GM12878 (cell line): Measurements from ENCODE around the gene PARD6B. TPM values are rescaled to one million over a fixed set of nuclear protein-coding genes. Genes with fewer than 3 reads are reported as not detected.

Source experiments
- ATF7 ChIP-seq: fragments of 450-650 bp; IDR thresholded peaks from 2 replicates; pipeline ENCODE4 v1.6.1; 2016; ENCODE audit warnings: low read depth, mild to moderate bottlenecking
- BRCA1 ChIP-seq: IDR thresholded peaks from 2 replicates; pipeline ENCODE4 v1.6.1; 2011; ENCODE audit warnings: low read depth, low read length, improper control_type of control experiment
- CHD4 ChIP-seq: fragments of 200-600 bp; sonication (generic); IDR thresholded peaks from 2 replicates; pipeline ENCODE4 v1.6.1; 2016; ENCODE audit warnings: mild to moderate bottlenecking
- CREM ChIP-seq: IDR thresholded peaks from 2 replicates; pipeline ENCODE4 v1.6.1; 2014; ENCODE audit warnings: antibody characterized with exemption, low read depth
- ESRRA ChIP-seq: IDR thresholded peaks from 2 replicates; pipeline ENCODE4 v1.6.1; 2012; ENCODE audit warnings: mild to moderate bottlenecking, low read length, improper control_type of control experiment
- FOXK2 ChIP-seq: fragments of 450-650 bp; IDR thresholded peaks from 2 replicates; pipeline ENCODE4 v1.6.1; 2017; ENCODE audit warnings: mild to moderate bottlenecking, moderate library complexity
- GATAD2B ChIP-seq: fragments of 450-650 bp; conservative IDR thresholded peaks from 2 replicates; pipeline ENCODE4 v1.6.1; 2017; ENCODE audit warnings: low read depth, mild to moderate bottlenecking, moderate library complexity
- MEF2A ChIP-seq: IDR thresholded peaks from 2 replicates; pipeline ENCODE4 v1.6.1; 2011; ENCODE audit warnings: low read depth, mild to moderate bottlenecking, low read length, moderate library complexity; ENCODE audit not compliant: insufficient read depth
- MTA3 ChIP-seq: IDR thresholded peaks from 2 replicates; pipeline ENCODE4 v1.6.1; 2012; ENCODE audit warnings: low read length, inconsistent platforms, borderline replicate concordance
- PML ChIP-seq: IDR thresholded peaks from 2 replicates; pipeline ENCODE4 v1.6.1; 2012; ENCODE audit warnings: low read length, inconsistent platforms
- RB1 ChIP-seq: fragments of 450-650 bp; formaldehyde crosslinking; IDR thresholded peaks from 2 replicates; pipeline ENCODE4 v1.6.1; 2017; ENCODE audit warnings: mild to moderate bottlenecking, borderline replicate concordance
- RBBP5 ChIP-seq: fragments of 200-600 bp; sonication (generic); conservative IDR thresholded peaks from 2 replicates; pipeline ENCODE4 v1.6.1; 2016
- SREBF1 ChIP-seq: IDR thresholded peaks from 2 replicates; pipeline ENCODE4 v1.6.1; 2012; ENCODE audit warnings: mild to moderate bottlenecking, low read length
- TCF12 ChIP-seq: IDR thresholded peaks from 2 replicates; pipeline ENCODE4 v1.6.1; 2011; ENCODE audit warnings: low read depth, mild to moderate bottlenecking, low read length
- TCF7 ChIP-seq: IDR thresholded peaks from 2 replicates; pipeline ENCODE4 v1.6.1; 2014; ENCODE audit warnings: antibody characterized with exemption, borderline replicate concordance
- ZZZ3 ChIP-seq: IDR thresholded peaks from 2 replicates; pipeline ENCODE4 v1.6.1; 2011; ENCODE audit warnings: low read depth; ENCODE audit not compliant: control insufficient read depth, insufficient read length
- polyA plus RNA-seq, 11 experiments: library from polyadenylated mRNA; depleted of rRNA in 4 of 11; unstranded in 6 of 11; stranded (reverse) in 5 of 11; fragments of >200 nt; fragmentation: Nextera tagmentation in 4 of 11; fragmentation: Illumina TruSeq in 1 of 11; extraction: Ambion mirVana in 4 of 11; extraction: Trizol in 1 of 11; gene quantifications; 1 replicate in 1 of 11; 2 replicates in 10 of 11; pipeline versions ENCODE4 v1.2.1 to v1.2.3, GENCODE V29; 2011 to 2016; ENCODE audit warnings: inconsistent platforms in 2 of 11, missing spikeins in 2 of 11, low read depth in 1 of 11
- total RNA-seq, 4 experiments: library from RNA; depleted of rRNA in 3 of 4; stranded (reverse); fragments of >200 nt in 3 of 4; fragmentation: Illumina TruSeq in 1 of 4; extraction: Trizol in 1 of 4; gene quantifications; 2 replicates each; pipeline versions ENCODE4 v1.2.1 to v1.2.3, GENCODE V29; 2013 to 2021
- TF ChIP-seq, protein P1 (sequence below): IDR thresholded peaks from 2 replicates; pipeline ENCODE4 v1.6.1; 2012; ENCODE audit warnings: improper control_type of control experiment, low read depth, low read length; ENCODE audit not compliant: insufficient replicate concordance
- TF ChIP-seq, protein P2 (sequence below): fragments of 450-650 bp; IDR thresholded peaks from 2 replicates; pipeline ENCODE4 v1.6.1; 2014; ENCODE audit warnings: mild to moderate bottlenecking
- TF ChIP-seq, protein P3 (sequence below): fragments of 450-650 bp; IDR thresholded peaks from 2 replicates; pipeline ENCODE4 v1.6.1; 2017; ENCODE audit warnings: borderline replicate concordance
- TF ChIP-seq, protein P4 (sequence below): fragments of 450-650 bp; IDR thresholded peaks from 2 replicates; pipeline ENCODE4 v1.6.1; 2017; ENCODE audit warnings: mild to moderate bottlenecking, moderate library complexity

PARD6B gene
- total and polyA plus RNA-seq, 10 of the 15 experiments (the other 5 are each of a cell fraction or from before 2014, with no cell fraction given) = 0.57 to 4.7 (median 2.0) TPM

DNA sequence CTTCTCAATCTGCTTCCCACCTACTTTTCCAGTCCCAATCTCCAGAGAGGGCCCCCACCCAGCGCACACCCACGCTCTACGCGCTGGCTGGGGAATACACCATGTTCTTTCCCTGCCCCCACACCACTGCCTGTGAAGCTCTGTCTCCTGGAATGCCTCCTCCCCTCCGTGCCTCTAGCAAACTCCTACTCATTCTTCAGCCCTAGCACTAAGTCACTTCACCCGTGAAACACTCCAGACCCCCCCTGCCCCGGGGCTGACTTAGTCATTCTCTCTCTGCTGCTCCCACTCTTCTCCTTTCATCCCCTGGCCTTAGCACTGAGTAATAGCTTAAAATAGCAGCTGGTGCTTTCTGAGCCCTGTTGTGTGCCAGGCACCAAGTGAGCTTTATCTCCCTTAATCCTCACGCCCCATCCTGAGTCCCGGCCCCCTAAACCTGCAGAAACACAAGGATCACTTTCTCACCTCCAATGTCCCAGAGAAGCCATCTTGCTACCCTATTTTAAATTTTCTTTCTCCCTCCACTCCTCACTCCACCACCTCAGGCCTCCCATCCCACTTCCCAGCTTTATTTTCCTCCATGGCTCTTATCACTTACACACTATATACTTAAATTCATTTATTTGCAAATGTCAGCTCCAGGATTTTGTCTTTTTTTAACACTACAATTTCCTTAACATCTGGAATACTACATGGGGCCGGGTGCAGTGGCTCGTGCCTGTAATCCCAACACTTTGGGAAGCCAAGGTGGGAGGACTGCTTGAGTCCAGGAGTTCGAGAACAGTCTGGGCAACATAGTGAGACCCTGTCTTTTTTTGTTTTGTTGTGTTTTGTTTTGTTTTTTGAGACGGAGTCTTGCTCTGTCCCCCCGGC lies 6.3 kb upstream of the PARD6B start (continued):
- TF ChIP-seq, protein P1, sequence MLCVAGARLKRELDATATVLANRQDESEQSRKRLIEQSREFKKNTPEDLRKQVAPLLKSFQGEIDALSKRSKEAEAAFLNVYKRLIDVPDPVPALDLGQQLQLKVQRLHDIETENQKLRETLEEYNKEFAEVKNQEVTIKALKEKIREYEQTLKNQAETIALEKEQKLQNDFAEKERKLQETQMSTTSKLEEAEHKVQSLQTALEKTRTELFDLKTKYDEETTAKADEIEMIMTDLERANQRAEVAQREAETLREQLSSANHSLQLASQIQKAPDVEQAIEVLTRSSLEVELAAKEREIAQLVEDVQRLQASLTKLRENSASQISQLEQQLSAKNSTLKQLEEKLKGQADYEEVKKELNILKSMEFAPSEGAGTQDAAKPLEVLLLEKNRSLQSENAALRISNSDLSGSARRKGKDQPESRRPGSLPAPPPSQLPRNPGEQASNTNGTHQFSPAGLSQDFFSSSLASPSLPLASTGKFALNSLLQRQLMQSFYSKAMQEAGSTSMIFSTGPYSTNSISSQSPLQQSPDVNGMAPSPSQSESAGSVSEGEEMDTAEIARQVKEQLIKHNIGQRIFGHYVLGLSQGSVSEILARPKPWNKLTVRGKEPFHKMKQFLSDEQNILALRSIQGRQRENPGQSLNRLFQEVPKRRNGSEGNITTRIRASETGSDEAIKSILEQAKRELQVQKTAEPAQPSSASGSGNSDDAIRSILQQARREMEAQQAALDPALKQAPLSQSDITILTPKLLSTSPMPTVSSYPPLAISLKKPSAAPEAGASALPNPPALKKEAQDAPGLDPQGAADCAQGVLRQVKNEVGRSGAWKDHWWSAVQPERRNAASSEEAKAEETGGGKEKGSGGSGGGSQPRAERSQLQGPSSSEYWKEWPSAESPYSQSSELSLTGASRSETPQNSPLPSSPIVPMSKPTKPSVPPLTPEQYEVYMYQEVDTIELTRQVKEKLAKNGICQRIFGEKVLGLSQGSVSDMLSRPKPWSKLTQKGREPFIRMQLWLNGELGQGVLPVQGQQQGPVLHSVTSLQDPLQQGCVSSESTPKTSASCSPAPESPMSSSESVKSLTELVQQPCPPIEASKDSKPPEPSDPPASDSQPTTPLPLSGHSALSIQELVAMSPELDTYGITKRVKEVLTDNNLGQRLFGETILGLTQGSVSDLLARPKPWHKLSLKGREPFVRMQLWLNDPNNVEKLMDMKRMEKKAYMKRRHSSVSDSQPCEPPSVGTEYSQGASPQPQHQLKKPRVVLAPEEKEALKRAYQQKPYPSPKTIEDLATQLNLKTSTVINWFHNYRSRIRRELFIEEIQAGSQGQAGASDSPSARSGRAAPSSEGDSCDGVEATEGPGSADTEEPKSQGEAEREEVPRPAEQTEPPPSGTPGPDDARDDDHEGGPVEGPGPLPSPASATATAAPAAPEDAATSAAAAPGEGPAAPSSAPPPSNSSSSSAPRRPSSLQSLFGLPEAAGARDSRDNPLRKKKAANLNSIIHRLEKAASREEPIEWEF = no peak
- TF ChIP-seq FOXK2 = no peak
- peak; percentile 67 for TF ChIP-seq MEF2A
- no peak for TF ChIP-seq ESRRA
- TF ChIP-seq MTA3 = no peak
- TF ChIP-seq CHD4 = no peak
- no peak for TF ChIP-seq ZZZ3
- TF ChIP-seq, protein P2, sequence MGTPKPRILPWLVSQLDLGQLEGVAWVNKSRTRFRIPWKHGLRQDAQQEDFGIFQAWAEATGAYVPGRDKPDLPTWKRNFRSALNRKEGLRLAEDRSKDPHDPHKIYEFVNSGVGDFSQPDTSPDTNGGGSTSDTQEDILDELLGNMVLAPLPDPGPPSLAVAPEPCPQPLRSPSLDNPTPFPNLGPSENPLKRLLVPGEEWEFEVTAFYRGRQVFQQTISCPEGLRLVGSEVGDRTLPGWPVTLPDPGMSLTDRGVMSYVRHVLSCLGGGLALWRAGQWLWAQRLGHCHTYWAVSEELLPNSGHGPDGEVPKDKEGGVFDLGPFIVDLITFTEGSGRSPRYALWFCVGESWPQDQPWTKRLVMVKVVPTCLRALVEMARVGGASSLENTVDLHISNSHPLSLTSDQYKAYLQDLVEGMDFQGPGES = no peak
- TF ChIP-seq PML = no peak
- TF ChIP-seq GATAD2B = no peak
- TF ChIP-seq TCF12 = no peak
- TF ChIP-seq RB1 = no peak; the same call in 1 of the 2 replicates
- TF ChIP-seq, protein P3, sequence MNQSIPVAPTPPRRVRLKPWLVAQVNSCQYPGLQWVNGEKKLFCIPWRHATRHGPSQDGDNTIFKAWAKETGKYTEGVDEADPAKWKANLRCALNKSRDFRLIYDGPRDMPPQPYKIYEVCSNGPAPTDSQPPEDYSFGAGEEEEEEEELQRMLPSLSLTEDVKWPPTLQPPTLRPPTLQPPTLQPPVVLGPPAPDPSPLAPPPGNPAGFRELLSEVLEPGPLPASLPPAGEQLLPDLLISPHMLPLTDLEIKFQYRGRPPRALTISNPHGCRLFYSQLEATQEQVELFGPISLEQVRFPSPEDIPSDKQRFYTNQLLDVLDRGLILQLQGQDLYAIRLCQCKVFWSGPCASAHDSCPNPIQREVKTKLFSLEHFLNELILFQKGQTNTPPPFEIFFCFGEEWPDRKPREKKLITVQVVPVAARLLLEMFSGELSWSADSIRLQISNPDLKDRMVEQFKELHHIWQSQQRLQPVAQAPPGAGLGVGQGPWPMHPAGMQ = no peak
- no peak for TF ChIP-seq CREM
- TF ChIP-seq, protein P4, sequence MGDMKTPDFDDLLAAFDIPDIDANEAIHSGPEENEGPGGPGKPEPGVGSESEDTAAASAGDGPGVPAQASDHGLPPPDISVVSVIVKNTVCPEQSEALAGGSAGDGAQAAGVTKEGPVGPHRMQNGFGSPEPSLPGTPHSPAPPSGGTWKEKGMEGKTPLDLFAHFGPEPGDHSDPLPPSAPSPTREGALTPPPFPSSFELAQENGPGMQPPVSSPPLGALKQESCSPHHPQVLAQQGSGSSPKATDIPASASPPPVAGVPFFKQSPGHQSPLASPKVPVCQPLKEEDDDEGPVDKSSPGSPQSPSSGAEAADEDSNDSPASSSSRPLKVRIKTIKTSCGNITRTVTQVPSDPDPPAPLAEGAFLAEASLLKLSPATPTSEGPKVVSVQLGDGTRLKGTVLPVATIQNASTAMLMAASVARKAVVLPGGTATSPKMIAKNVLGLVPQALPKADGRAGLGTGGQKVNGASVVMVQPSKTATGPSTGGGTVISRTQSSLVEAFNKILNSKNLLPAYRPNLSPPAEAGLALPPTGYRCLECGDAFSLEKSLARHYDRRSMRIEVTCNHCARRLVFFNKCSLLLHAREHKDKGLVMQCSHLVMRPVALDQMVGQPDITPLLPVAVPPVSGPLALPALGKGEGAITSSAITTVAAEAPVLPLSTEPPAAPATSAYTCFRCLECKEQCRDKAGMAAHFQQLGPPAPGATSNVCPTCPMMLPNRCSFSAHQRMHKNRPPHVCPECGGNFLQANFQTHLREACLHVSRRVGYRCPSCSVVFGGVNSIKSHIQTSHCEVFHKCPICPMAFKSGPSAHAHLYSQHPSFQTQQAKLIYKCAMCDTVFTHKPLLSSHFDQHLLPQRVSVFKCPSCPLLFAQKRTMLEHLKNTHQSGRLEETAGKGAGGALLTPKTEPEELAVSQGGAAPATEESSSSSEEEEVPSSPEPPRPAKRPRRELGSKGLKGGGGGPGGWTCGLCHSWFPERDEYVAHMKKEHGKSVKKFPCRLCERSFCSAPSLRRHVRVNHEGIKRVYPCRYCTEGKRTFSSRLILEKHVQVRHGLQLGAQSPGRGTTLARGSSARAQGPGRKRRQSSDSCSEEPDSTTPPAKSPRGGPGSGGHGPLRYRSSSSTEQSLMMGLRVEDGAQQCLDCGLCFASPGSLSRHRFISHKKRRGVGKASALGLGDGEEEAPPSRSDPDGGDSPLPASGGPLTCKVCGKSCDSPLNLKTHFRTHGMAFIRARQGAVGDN = no peak
- no peak for TF ChIP-seq BRCA1
- TF ChIP-seq ATF7 = no peak
- peak; percentile 71 for TF ChIP-seq TCF7
- no peak for TF ChIP-seq SREBF1
- no peak for TF ChIP-seq RBBP5
